HG03439 (cell line): ENCODE results near the gene MFAP5.
A peak's percentile ranks its signal among the peaks of the same experiment; 100 is the strongest.
"Not testable (repeated sequence)": the region's sequence is repeated elsewhere in the genome, so short reads cannot be mapped to it uniquely, and the experiment has no call there.

Experiments
- ATAC-seq: cut with Tn5 transposase; IDR thresholded peaks from one replicate; pipeline ENCODE4 v1.9.1; 2021; ENCODE audit warnings: mild to moderate bottlenecking, moderate library complexity; ENCODE audit not compliant: unreplicated experiment

Gene MFAP5

GRCh38 chr12:8635342-8636006 is 27.2 kb downstream of the MFAP5 start:
- ATAC-seq, result not testable (repeated sequence)

GRCh38 chr12:8630131-8630530 is 32.5 kb downstream of the MFAP5 start:
- no peak for ATAC-seq

DNA sequence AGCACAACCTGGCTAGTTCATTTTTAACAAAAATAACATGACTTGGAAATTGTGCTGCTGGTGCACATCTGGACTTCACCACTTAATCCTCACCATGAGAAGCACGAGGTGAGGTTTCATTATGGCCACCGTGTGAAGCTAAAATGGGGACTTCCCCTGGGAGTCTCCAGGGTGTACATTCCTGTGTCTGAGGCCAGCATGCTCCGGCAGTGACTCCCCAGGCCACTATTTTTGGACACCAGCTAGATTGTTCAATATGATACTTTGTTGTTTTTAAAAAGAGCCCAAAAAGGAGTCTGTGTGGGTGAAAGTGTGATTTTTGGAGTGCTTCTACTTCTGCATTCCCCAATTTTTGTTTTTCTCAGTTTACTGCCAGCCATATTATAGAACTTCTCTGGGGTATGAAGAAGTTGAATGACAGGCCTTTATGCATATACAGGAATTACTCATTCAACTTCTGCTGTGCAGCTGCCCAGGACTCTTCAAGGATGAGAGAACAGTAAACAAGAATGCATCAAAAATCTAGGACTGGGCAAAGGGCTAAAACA is 33.1 kb downstream of the MFAP5 start:
- peak; percentile 96 for ATAC-seq

DNA sequence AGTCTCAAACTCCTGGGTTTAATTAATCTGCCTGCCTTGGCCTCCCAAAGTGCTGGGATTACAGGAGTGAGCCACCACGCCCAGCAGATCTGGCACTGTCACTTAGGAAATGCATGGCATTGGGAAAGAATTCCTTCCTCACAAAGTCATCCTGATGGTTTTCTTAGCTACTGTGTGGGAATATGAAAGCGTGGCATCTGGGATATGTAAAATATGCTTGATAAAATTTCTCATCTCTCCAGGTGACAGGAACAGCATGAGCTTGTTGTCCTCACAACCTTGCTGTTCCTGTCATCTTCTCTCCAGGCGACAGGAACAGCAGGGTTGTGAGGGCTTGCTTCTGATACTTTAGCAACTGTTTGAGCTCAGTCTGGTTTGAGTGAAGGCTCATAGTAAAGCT is 33.9 kb downstream of the MFAP5 start:
- ATAC-seq, result no peak

- not testable (repeated sequence) for ATAC-seq
These were observed 37.9 kb downstream of the MFAP5 start for GRCh38 chr12:8624750-8625149.

DNA sequence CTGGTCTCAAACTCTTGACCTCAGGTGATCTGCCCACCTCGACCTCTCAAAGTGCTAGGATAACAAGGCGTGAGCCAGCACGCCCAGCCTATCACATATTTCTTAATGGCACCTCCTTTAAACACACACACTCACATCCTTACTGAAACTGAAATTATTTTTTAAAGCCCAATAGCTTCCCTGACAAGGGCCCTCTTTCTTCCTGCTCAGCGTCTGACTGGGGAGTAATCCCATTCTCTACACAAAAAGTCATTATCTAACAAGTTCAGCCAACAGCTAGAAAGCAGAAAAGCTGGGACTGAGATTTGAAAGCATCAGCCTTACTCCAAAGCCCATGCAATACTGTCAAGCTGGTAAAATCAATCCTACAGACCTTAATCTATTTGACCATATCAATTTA is 40.0 kb downstream of the MFAP5 start:
- no peak for ATAC-seq

- ATAC-seq, result no peak
These were observed 47.4 kb downstream of the MFAP5 start for GRCh38 chr12:8615206-8615605.

- ATAC-seq, result not testable (repeated sequence)
These were observed 48.7 kb downstream of the MFAP5 start for GRCh38 chr12:8613881-8614280.

GRCh38 chr12:8612629-8613028 is 50.0 kb downstream of the MFAP5 start, which contains the start of gene AICDA:
TSS of gene AICDA (minus strand) at chr12:8612859. CDS start at chr12:8612767, 92 bp downstream.
- ATAC-seq, result no peak

DNA sequence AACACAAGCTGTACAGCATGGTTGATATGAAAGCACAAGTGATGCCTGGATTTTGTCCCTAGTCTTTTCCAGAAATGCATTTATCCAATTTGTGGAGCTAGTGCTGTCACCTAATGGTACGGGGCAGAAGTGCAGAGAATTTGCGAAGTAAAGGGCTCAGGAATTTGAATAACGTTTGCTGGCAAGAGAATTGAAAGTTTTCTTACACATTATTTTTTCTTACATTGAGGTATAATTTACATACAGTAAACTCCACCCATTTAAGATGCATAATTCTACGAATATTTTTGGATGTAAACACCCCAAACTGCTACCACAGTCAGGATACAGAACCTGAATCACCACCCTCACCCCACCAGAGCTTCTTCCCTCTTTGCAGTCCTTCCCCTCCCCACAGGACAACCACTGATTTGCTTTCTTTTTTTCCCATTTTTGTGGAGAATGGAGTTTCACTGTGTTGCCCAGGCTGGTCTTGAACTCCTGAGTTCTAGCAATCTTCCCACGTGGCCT is 53.5 kb downstream of the MFAP5 start:
- ATAC-seq, result no peak

- no peak for ATAC-seq
These were observed 55.7 kb downstream of the MFAP5 start for GRCh38 chr12:8606890-8607289.

DNA sequence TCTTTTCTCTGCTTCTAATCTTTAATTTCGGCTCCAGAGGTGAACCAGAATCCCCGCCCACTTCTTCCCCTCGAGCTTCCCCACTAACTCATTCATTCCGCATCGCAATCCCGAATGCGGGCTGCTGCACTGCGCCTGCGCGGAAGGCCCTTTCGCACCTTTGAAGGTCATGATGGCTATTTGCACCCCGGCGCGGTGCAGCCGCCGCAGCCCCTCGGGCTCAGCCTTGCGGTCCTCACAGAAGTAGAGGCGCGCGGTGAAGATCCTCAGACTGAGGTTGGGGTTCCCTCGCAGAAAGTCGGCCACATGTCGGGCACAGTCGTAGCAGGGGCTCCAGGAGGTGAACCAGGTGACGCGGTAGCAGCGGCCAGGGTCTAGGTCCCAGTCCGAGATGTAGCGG is 57.6 kb downstream of the MFAP5 start:
- ATAC-seq, result no peak

GRCh38 chr12:8603856-8604255 is 58.8 kb downstream of the MFAP5 start:
- ATAC-seq, result no peak

GRCh38 chr12:8603286-8603685 is 59.3 kb downstream of the MFAP5 start:
- no peak for ATAC-seq

GRCh38 chr12:8596561-8596960 is 66.1 kb downstream of the MFAP5 start:
- ATAC-seq, result no peak
